GM12878 (cell line): ENCODE results near the gene JRKL. TPM values are rescaled to one million over a fixed set of nuclear protein-coding genes. Genes with fewer than 3 reads are reported as not detected.

Experiments
- ATAC-seq: fragments of 200-7000 bp; cut with Tn5 transposase; 3 replicates; pipeline ENCODE4 v1.9.1; 2020; ENCODE audit warnings: mild to moderate bottlenecking, moderate library complexity
- BruUV-seq: library from RNA; stranded (reverse); fragments of 400-500 nt; replicated peaks from 2 replicates; lab custom pipeline; 2021; lab: Mats Ljungman, UMichigan
- CTCF ChIA-PET: fragments of 300-600 bp; sonication (Branson Sonifier 250); formaldehyde crosslinking; extraction: SDS; loops from one replicate; lab custom pipeline; 2021; ENCODE audit warnings: inconsistent platforms; lab: Yijun Ruan, JAX
- POLR2A ChIA-PET: fragments of 350-600 bp; formaldehyde crosslinking; extraction: SDS; loops from one replicate; lab custom pipeline; 2021; ENCODE audit warnings: inconsistent platforms; lab: Charles Lee
- RAD21 ChIA-PET: fragments of 300-600 bp; sonication (Branson Sonifier 250); formaldehyde crosslinking; loops from one replicate; lab custom pipeline; 2023; ENCODE audit warnings: antibody characterized with exemption; ENCODE audit not compliant: unreplicated experiment; lab: Charles Lee
- SMC1A ChIA-PET: fragments of 300-600 bp; sonication (Branson Sonifier 250); formaldehyde crosslinking; loops from one replicate; lab custom pipeline; 2023; ENCODE audit not compliant: unreplicated experiment, uncharacterized antibody; lab: Charles Lee
- DNase-seq: peaks from one replicate; pipeline ENCODE4 v3.0.0-alpha.2; 2011; ENCODE audit warnings: low read depth, low spot score
- FAIRE-seq: peaks from 3 replicates; lab custom pipeline; 2011; peaks lifted over from hg19 to GRCh38; lab: Jason Lieb, UNC
- H2AFZ ChIP-seq: 2 replicates; pipeline ENCODE4 v1.6.0; 2011; ENCODE audit warnings: low read depth, low read length, control low read depth; ENCODE audit not compliant: control insufficient read depth
- H3K27ac ChIP-seq: 2 replicates; pipeline ENCODE4 v1.5.1; 2011; ENCODE audit warnings: control low read depth; ENCODE audit not compliant: control insufficient read depth, insufficient read depth
- H3K27me3 ChIP-seq, 2 experiments: replicated peaks in 1 of 2; 2 replicates each; pipeline versions ENCODE4 v1.6.0 to v1.6.1; 2011; ENCODE audit warnings: low read length in 1 of 2; ENCODE audit not compliant: control insufficient read depth in 2 of 2, insufficient read depth in 2 of 2
- H3K36me3 ChIP-seq, 2 experiments: 2 replicates each; pipeline ENCODE4 v1.5.1; 2011; ENCODE audit warnings: low read length in 1 of 2; ENCODE audit not compliant: control insufficient read depth in 2 of 2, insufficient read depth in 2 of 2
- H3K4me1 ChIP-seq: 2 replicates; pipeline ENCODE4 v1.6.1; 2011; ENCODE audit warnings: mild to moderate bottlenecking, low read length, moderate library complexity, mixed read lengths; ENCODE audit not compliant: control insufficient read depth, insufficient read depth
- H3K4me2 ChIP-seq: 2 replicates; pipeline ENCODE4 v1.6.0; 2011; ENCODE audit warnings: control low read depth; ENCODE audit not compliant: control insufficient read depth, insufficient read depth
- H3K4me3 ChIP-seq: fragments of 200-600 bp; sonication (generic); 2 replicates; pipeline ENCODE4 v1.5.1; 2016
- H3K79me2 ChIP-seq: 2 replicates; pipeline ENCODE4 v1.6.0; 2011; ENCODE audit warnings: low read length; ENCODE audit not compliant: control insufficient read depth, insufficient read depth
- H3K9ac ChIP-seq: 2 replicates; pipeline ENCODE4 v1.8.0; 2011; ENCODE audit warnings: low read length, control low read depth, mixed read lengths; ENCODE audit not compliant: control insufficient read depth, insufficient read depth
- H3K9me3 ChIP-seq: replicated peaks from 3 replicates; pipeline ENCODE4 v1.5.1; 2011; ENCODE audit warnings: mild to moderate bottlenecking, low read length; ENCODE audit not compliant: control insufficient read depth, insufficient read depth
- H4K20me1 ChIP-seq: 2 replicates; pipeline ENCODE4 v1.6.0; 2011; ENCODE audit not compliant: control insufficient read depth, insufficient read depth
- ATF7 ChIP-seq: fragments of 450-650 bp; IDR thresholded peaks from 2 replicates; pipeline ENCODE4 v1.6.1; 2016; ENCODE audit warnings: low read depth, mild to moderate bottlenecking
- CEBPZ ChIP-seq: fragments of 150-350 bp; IDR thresholded peaks from 2 replicates; pipeline ENCODE4 v1.6.1; 2016; ENCODE audit warnings: low read depth, low read length
- CREM ChIP-seq: IDR thresholded peaks from 2 replicates; pipeline ENCODE4 v1.6.1; 2014; ENCODE audit warnings: antibody characterized with exemption, low read depth
- DPF2 ChIP-seq: fragments of 450-650 bp; IDR thresholded peaks from 2 replicates; pipeline ENCODE4 v1.6.1; 2017; ENCODE audit warnings: mild to moderate bottlenecking
- EGR1 ChIP-seq, 2 experiments: IDR thresholded peaks; 1 replicate in 1 of 2; 2 replicates in 1 of 2; pipeline ENCODE4 v1.6.1; 2011 to 2012; ENCODE audit warnings: low read depth in 2 of 2, low read length in 2 of 2, borderline replicate concordance in 1 of 2, mild to moderate bottlenecking in 1 of 2, moderate library complexity in 1 of 2
- IKZF2 ChIP-seq, 2 experiments: fragments of 450-650 bp; IDR thresholded peaks; 2 replicates each; pipeline ENCODE4 v1.6.1; 2017; ENCODE audit warnings: mild to moderate bottlenecking in 2 of 2, moderate library complexity in 2 of 2
- JUND ChIP-seq: IDR thresholded peaks from 2 replicates; pipeline ENCODE4 v1.6.1; 2012; ENCODE audit warnings: low read depth, mild to moderate bottlenecking, low read length, improper control_type of control experiment, moderate library complexity
- MLLT1 ChIP-seq: fragments of 450-650 bp; IDR thresholded peaks from 2 replicates; pipeline ENCODE4 v1.6.1; 2016; ENCODE audit warnings: mild to moderate bottlenecking
- NFIC ChIP-seq: IDR thresholded peaks from 2 replicates; pipeline ENCODE4 v1.6.1; 2012; ENCODE audit warnings: low read depth, mild to moderate bottlenecking, inconsistent platforms, low read length, moderate library complexity
- PML ChIP-seq: IDR thresholded peaks from 2 replicates; pipeline ENCODE4 v1.6.1; 2012; ENCODE audit warnings: low read length, inconsistent platforms
- SMAD5 ChIP-seq: IDR thresholded peaks from 2 replicates; pipeline ENCODE4 v1.6.1; 2016; ENCODE audit warnings: antibody characterized with exemption, low read depth
- STAT1 ChIP-seq: fragments of 450-650 bp; conservative IDR thresholded peaks from 2 replicates; pipeline ENCODE4 v1.6.1; 2014; ENCODE audit warnings: antibody characterized with exemption, mild to moderate bottlenecking
- USF1 ChIP-seq: IDR thresholded peaks from 2 replicates; pipeline ENCODE4 v1.6.1; 2011; ENCODE audit warnings: borderline replicate concordance, low read depth, mild to moderate bottlenecking, moderate library complexity, mixed read lengths, low read length; ENCODE audit not compliant: insufficient read depth; ENCODE audit errors: extremely low read length
- ZBTB4 ChIP-seq: fragments of 450-650 bp; formaldehyde crosslinking; IDR thresholded peaks from 2 replicates; pipeline ENCODE4 v1.4.0; 2022; ENCODE audit warnings: mild to moderate bottlenecking, moderate library complexity
- WGBS: methylation state at CpG from one replicate; pipeline ENCODE4 v1.1.6; 2016; ENCODE audit warnings: low lambda C conversion rate; ENCODE audit not compliant: insufficient replicate concordance, insufficient coverage; ENCODE audit errors: missing lambda C conversion rate; 5-methylcytosine and 5-hydroxymethylcytosine counted together
- in situ Hi-C: fragments of 300-500 bp; cut with MboI; formaldehyde crosslinking; loops from 9 replicates; pipeline ENCODE4 v1.14.3; 2018; ENCODE audit warnings: mixed read lengths
- intact Hi-C: fragments of 100-400 bp; cut with micrococcal nuclease; formaldehyde crosslinking; loops from one replicate; pipeline ENCODE4 v1.14.2; 2022; ENCODE audit not compliant: unreplicated experiment
- polyA plus RNA-seq, 11 experiments: library from polyadenylated mRNA; depleted of rRNA in 4 of 11; unstranded in 6 of 11; stranded (reverse) in 5 of 11; fragments of >200 nt; fragmentation: Nextera tagmentation in 4 of 11; fragmentation: Illumina TruSeq in 1 of 11; extraction: Ambion mirVana in 4 of 11; extraction: Trizol in 1 of 11; gene quantifications; 1 replicate in 1 of 11; 2 replicates in 10 of 11; pipeline versions ENCODE4 v1.2.1 to v1.2.3, GENCODE V29; 2011 to 2016; ENCODE audit warnings: inconsistent platforms in 2 of 11, missing spikeins in 2 of 11, low read depth in 1 of 11
- total RNA-seq, 4 experiments: library from RNA; depleted of rRNA in 3 of 4; stranded (reverse); fragments of >200 nt in 3 of 4; fragmentation: Illumina TruSeq in 1 of 4; extraction: Trizol in 1 of 4; gene quantifications; 2 replicates each; pipeline versions ENCODE4 v1.2.1 to v1.2.3, GENCODE V29; 2013 to 2021

The JRKL gene
- total and polyA plus RNA-seq, 10 of the 15 experiments (the other 5 are each of a cell fraction or from before 2014, with no cell fraction given) = 3.8 to 12.4 (median 8.5) TPM

GRCh38 chr11:96361778-96362177, 28.0 kb upstream of the JRKL start:
- CTCF ChIA-PET = interaction anchor here (0.7 to 1.6 kb wide), 6 partner anchors 10 to 350 kb away, joined by 3 to 8 read pairs (median 4); partner anchors contain the start of gene MAML2
- no peaks in the 10 kb centered on the region for H3K4me1 ChIP-seq
- SMC1A ChIA-PET = interaction anchor here (0.7 to 1.2 kb wide), 5 partner anchors 9 to 33 kb away, joined by 3 to 5 read pairs (median 3); partner anchors contain the start of gene MAML2
- H3K4me2 ChIP-seq = no peak overlapping the region
- no peak overlapping the region for H2AFZ ChIP-seq
- FAIRE-seq (no peak), ATAC-seq (no peak), DNase-seq (no peak)
- H3K4me3 ChIP-seq = no peak overlapping the region
- in situ Hi-C loops (no loop called here), intact Hi-C loops (no loop called here)
- BruUV-seq = no TSS peak
- H3K9me3 ChIP-seq = no peaks in the 10 kb centered on the region
- H3K79me2 ChIP-seq = no peaks in the 10 kb centered on the region
- POLR2A ChIA-PET = no interaction called here
- H3K27me3 ChIP-seq = no peaks in the 10 kb centered on the region
- peaks cover 2 to 10% of the 10 kb centered on the region in 2 experiments; a peak in 3 of 4 replicates for H3K36me3 ChIP-seq
- WGBS = 0% methylated on average over 2 of the region's 2 CpGs
- H3K9ac ChIP-seq = no peak overlapping the region
- RAD21 ChIA-PET = interaction anchor here (1.6 kb wide), 1 partner anchor 19 kb away, joined by 7 read pairs; the partner anchor contains the start of gene MAML2
- no peak overlapping the region for H3K27ac ChIP-seq
- no peaks in the 10 kb centered on the region for H4K20me1 ChIP-seq
- TF ChIP-seq NFIC (no peak), USF1 (no peak), CEBPZ (no peak), IKZF2 (IDR thresholded peaks at IDR 0.05) (no peak), PML (no peak), JUND (no peak), ZBTB4 (CRISPR knock-in tag) (no peak), CREM (no peak), ATF7 (no peak), DPF2 (no peak), MLLT1 (no peak), SMAD5 (no peak), EGR1 (IDR thresholded peaks at IDR 0.05; ENCODE audit: borderline replicate concordance in 1 of 2, low read depth in 2 of 2, low read length in 2 of 2) (no peak), STAT1 (no peak)
